SJCRH30 (cell line): ENCODE results near the gene JARID2. TPM values are rescaled to one million over a fixed set of nuclear protein-coding genes. Genes with fewer than 3 reads are reported as not detected.
A peak's percentile ranks its signal among the peaks of the same experiment; 100 is the strongest.

Experiments used
- DNase-seq, 2 experiments: peaks; one replicate each; pipeline ENCODE4 v3.0.0-alpha.2; 2015 to 2020
- H3K27ac ChIP-seq: fragments of 250-450 bp; sonication (Bioruptor Pico); 2 replicates; pipeline ENCODE4 v1.5.1; 2020; ENCODE audit warnings: mild to moderate bottlenecking, moderate library complexity
- H3K27me3 ChIP-seq: fragments of 250-450 bp; sonication (Bioruptor Pico); 2 replicates; pipeline ENCODE4 v1.5.1; 2020; ENCODE audit warnings: mild to moderate bottlenecking, moderate library complexity
- H3K36me3 ChIP-seq: fragments of 250-450 bp; sonication (Bioruptor Pico); 2 replicates; pipeline ENCODE4 v1.5.1; 2020; ENCODE audit warnings: mild to moderate bottlenecking, moderate library complexity
- H3K4me1 ChIP-seq: fragments of 250-450 bp; sonication (Bioruptor Pico); 2 replicates; pipeline ENCODE4 v1.5.1; 2020; ENCODE audit warnings: mild to moderate bottlenecking, moderate library complexity
- H3K4me3 ChIP-seq: fragments of 250-450 bp; sonication (Bioruptor Pico); 2 replicates; pipeline ENCODE4 v1.5.1; 2020; ENCODE audit warnings: mild to moderate bottlenecking, moderate library complexity
- H3K9me3 ChIP-seq: fragments of 250-450 bp; sonication (Bioruptor Pico); replicated peaks from 2 replicates; pipeline ENCODE4 v1.5.1; 2020; ENCODE audit warnings: mild to moderate bottlenecking, moderate library complexity
- total RNA-seq: library from RNA; depleted of rRNA; stranded (reverse); fragments of >200 nt; shearing (Covaris generic); gene quantifications from 2 replicates; pipeline ENCODE4 v1.2.3, GENCODE V29; 2014; rRNA removed

Gene JARID2
- 17.2 and 18.5 TPM in 2 replicates for total RNA-seq

DNA sequence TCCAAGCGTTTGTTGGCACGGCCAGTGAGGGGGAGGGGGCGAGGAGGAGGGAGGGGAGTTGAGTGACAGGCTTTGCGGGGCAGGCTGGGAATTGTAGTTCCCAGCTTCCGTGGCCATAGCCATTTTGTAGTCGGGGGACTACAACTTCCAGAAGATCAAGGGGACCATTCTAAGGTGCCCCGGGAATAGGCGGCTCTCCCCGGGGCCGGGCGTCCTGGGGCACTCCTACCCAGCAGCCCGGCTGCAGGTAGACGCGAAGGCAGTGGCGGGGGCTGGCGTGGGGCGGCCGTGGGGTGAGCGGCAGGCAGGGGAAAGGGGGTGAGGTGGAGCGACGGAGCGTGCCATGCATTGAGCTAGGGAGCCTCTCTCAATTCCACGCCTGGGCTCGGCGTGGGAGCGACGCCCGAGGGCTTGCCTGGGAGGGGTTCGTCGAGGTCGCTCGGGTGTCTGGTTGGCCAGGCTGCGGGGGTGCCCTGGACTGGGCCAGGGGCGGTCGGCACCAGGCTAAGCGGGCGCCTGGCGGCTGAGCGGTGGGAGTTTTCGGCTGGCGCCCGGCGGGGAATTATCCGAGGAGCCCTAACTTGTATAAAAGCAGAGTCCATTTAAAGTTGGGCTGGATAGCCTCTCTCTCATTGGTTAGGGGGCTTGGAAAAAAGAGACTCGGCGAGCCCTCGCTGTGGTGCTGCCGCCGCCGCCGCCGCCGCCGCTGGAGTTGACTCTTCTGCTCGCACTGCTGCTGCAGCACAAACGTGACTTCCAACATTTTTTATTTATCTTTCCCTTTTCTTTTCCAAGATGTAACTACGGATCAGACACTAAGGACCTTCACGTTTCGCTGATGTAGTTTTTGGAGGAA, at the start of gene JARID2:
TSS of gene JARID2 (plus strand) at position 709 of the 856 bp plus-strand sequence. CDS start 471 bp downstream, outside the sequence.
- peak; percentile 95 to 97 for DNase-seq
- Histone ChIP-seq H3K9me3 (no peaks in the 10 kb centered on the region), H3K36me3 (0 out of 2 replicates have a peak, but pooled peaks cover 3% of the 10 kb centered on the region), H3K27ac (peak within 1 kb of the TSS; percentile 84), H3K4me1 (peaks cover 5% of the 10 kb centered on the region), H3K4me3 (peak within 1 kb of the TSS; percentile 77), H3K27me3 (no peaks in the 10 kb centered on the region)

- no peak overlapping the region for H3K4me3 ChIP-seq
- H3K27ac ChIP-seq: no peak overlapping the region
- H3K9me3 ChIP-seq: no peaks in the 10 kb centered on the region
- no peak for DNase-seq
- no peaks in the 10 kb centered on the region for H3K36me3 ChIP-seq
- no peaks in the 10 kb centered on the region for H3K27me3 ChIP-seq
- H3K4me1 ChIP-seq: no peaks in the 10 kb centered on the region
Measured at GRCh38 chr6:15200087-15200486, 45.8 kb upstream of the JARID2 start.

- DNase-seq: no peak
- H3K27ac ChIP-seq: no peak overlapping the region
- no peak overlapping the region for H3K4me3 ChIP-seq
- no peaks in the 10 kb centered on the region for H3K36me3 ChIP-seq
- H3K27me3 ChIP-seq: no peaks in the 10 kb centered on the region
- H3K9me3 ChIP-seq: no peaks in the 10 kb centered on the region
- H3K4me1 ChIP-seq: no peaks in the 10 kb centered on the region
Measured at GRCh38 chr6:15205321-15205720, 40.5 kb upstream of the JARID2 start.

- Histone ChIP-seq H3K27ac (no peak overlapping the region), H3K36me3 (no peaks in the 10 kb centered on the region), H3K27me3 (no peaks in the 10 kb centered on the region), H3K9me3 (no peaks in the 10 kb centered on the region), H3K4me3 (no peak overlapping the region), H3K4me1 (no peaks in the 10 kb centered on the region)
- no peak for DNase-seq
Measured at GRCh38 chr6:15206887-15207286, 39.0 kb upstream of the JARID2 start.

DNA sequence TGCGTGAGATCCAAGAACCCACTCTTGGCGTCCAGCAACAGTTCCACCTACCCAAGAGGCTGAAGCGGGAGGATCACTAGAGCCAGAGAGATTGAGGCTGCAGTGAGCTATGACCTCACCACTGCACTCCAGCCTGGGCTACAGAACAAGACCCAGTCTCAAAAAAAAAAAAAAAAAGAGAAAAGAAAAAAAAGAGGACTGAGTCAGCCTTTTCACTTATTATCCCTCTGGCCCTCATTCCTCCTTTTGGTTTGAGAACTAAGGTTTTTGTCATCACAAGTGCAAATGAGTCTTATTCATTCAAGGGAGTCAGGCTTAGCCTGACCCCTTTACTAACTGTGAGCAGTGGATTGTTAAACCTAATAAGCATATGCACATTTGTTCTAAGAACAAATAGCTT, 37.9 kb upstream of the JARID2 start:
- H3K27me3 ChIP-seq: no peaks in the 10 kb centered on the region
- no peak overlapping the region for H3K27ac ChIP-seq
- DNase-seq: no peak

DNA sequence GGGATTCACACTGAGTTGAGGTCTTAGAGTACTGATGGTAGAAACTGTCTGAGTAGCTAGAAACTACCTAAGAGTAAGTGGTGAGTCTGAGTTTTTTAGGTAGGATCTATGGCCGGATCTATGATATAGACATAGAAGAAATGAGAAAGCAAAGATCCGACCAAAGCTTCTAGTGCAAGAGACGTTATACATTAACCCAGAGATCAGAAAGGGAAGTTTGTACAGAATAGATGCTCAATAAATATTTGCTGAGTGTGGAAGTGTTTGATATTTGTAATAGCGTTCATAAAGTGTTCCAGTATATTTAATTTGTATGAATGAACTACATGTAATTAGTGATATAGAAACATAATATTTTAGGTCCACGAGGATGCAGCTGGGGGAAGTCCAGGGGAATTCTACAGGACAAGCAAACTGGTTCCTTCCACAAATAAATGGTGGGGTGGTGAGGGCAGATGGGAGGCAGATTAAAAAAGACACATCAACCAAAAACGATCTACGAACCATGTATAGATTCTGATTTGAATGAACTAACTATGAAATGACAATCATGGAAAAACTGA, 31.9 kb upstream of the JARID2 start:
- Histone ChIP-seq H3K27ac (no peak overlapping the region), H3K9me3 (no peaks in the 10 kb centered on the region), H3K4me3 (no peak overlapping the region), H3K4me1 (no peaks in the 10 kb centered on the region), H3K27me3 (no peaks in the 10 kb centered on the region), H3K36me3 (no peaks in the 10 kb centered on the region)
- no peak for DNase-seq

More for the DNA sequence above, 37.9 kb upstream of the JARID2 start:
- H3K9me3 ChIP-seq: no peaks in the 10 kb centered on the region
- H3K4me1 ChIP-seq: no peaks in the 10 kb centered on the region
- H3K36me3 ChIP-seq: no peaks in the 10 kb centered on the region
- H3K4me3 ChIP-seq: no peak overlapping the region

- H3K4me3 ChIP-seq: no peak overlapping the region
- H3K9me3 ChIP-seq: no peaks in the 10 kb centered on the region
- H3K36me3 ChIP-seq: no peaks in the 10 kb centered on the region
- H3K27ac ChIP-seq: no peak overlapping the region
- no peak for DNase-seq
- H3K27me3 ChIP-seq: no peaks in the 10 kb centered on the region
- H3K4me1 ChIP-seq: no peaks in the 10 kb centered on the region
Measured at GRCh38 chr6:15218401-15218800, 27.5 kb upstream of the JARID2 start.

DNA sequence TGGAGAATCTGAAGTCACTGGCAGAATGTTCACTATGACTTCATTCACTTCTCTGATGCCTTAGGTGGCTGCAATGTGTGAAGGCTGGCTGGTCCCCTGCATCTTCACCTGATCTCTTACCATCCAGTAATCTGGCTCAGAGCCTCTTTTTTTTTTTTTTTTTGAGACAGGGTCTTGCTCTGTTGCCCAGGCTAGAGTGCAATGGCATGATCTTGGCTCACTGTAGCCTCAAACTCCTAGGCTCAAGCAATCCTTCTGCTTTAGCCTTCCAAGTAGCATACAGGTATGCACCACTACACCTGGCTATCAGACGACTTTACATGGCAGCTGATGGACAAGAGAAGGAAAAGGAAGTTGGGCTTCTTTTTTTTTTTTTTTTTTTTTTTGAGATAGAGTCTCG, 25.8 kb upstream of the JARID2 start:
- Histone ChIP-seq H3K36me3 (no peaks in the 10 kb centered on the region), H3K27me3 (no peaks in the 10 kb centered on the region), H3K9me3 (no peaks in the 10 kb centered on the region), H3K4me3 (no peak overlapping the region), H3K4me1 (no peaks in the 10 kb centered on the region), H3K27ac (no peak overlapping the region)
- no peak for DNase-seq

- Histone ChIP-seq H3K9me3 (no peaks in the 10 kb centered on the region), H3K4me3 (no peak overlapping the region), H3K36me3 (no peaks in the 10 kb centered on the region), H3K27me3 (no peaks in the 10 kb centered on the region), H3K27ac (no peak overlapping the region), H3K4me1 (no peaks in the 10 kb centered on the region)
- no peak for DNase-seq
Measured at GRCh38 chr6:15227827-15228318, 18.0 kb upstream of the JARID2 start.

DNA sequence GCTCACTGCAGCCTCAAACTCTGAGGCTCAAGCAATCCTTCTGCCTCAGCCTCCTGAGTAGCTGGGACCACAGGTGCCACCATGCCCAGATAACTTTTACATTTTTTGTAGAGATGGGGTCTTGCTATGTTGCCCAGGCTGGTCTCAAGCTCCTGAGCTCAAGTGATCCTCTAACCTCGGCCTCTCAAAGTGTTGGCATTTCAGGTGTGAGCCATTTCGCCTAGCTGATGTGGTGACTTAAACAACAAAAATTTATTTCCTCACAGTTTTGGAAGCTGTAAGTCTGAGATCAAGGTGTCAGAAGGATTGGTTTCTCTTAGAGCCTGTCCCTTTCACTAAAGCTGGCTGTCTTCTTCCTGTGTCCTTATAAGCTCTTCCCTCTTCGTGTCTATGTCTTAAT, 15.0 kb upstream of the JARID2 start:
- no peak for DNase-seq
- no peak overlapping the region for H3K4me3 ChIP-seq
- no peak overlapping the region for H3K27ac ChIP-seq

GRCh38 chr6:15232836-15233510, 12.9 kb upstream of the JARID2 start:
- Histone ChIP-seq H3K36me3 (no peaks in the 10 kb centered on the region), H3K9me3 (no peaks in the 10 kb centered on the region), H3K4me1 (no peaks in the 10 kb centered on the region), H3K27me3 (no peaks in the 10 kb centered on the region), H3K4me3 (no peak overlapping the region), H3K27ac (no peak overlapping the region)
- no peak for DNase-seq

More for the DNA sequence above, 15.0 kb upstream of the JARID2 start:
- Histone ChIP-seq H3K27me3 (no peaks in the 10 kb centered on the region), H3K36me3 (no peaks in the 10 kb centered on the region), H3K4me1 (no peaks in the 10 kb centered on the region), H3K9me3 (no peaks in the 10 kb centered on the region)

GRCh38 chr6:15234068-15234758, 11.7 kb upstream of the JARID2 start:
- no peaks in the 10 kb centered on the region for H3K27me3 ChIP-seq
- no peaks in the 10 kb centered on the region for H3K9me3 ChIP-seq
- no peak overlapping the region for H3K27ac ChIP-seq
- no peak for DNase-seq
- no peaks in the 10 kb centered on the region for H3K36me3 ChIP-seq
- no peak overlapping the region for H3K4me3 ChIP-seq
- no peaks in the 10 kb centered on the region for H3K4me1 ChIP-seq

DNA sequence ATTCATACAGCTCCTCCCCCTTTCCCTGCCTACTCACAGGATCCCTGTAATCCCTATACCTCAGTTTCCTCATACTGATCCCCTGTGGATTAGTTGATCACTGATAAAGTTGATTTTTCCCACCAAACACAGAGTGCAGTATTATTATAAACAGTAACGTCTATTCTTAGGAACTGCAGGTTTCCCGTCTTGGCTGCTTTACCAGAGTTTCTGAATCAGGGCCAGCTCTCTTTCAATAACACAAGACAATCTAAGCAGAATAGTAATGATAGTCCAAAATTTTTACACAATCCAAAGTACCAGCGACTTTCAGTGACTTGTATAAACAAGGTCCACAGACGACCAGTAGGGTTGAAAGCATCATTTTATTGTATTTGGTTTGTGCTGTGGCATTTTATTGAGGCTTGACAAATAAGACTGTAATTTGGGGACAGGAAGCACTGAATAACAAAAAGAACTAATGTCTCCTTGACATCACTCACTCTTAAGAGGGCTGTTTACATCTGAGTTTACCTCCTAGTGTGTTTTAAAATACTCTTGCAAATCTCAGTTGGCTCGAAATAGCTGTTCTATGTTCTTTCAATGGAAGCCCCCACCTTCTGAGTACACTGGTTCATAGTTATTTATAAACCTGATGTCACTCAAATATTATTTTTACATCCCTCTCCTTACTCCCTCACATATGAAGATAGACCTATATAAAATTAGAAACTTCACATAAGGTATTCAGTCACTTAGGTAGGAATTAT, 6.1 kb upstream of the JARID2 start:
- Histone ChIP-seq H3K27me3 (no peaks in the 10 kb centered on the region), H3K36me3 (no peaks in the 10 kb centered on the region), H3K4me1 (no peaks in the 10 kb centered on the region), H3K27ac (no peak overlapping the region), H3K4me3 (no peak overlapping the region), H3K9me3 (no peaks in the 10 kb centered on the region)
- no peak for DNase-seq

DNA sequence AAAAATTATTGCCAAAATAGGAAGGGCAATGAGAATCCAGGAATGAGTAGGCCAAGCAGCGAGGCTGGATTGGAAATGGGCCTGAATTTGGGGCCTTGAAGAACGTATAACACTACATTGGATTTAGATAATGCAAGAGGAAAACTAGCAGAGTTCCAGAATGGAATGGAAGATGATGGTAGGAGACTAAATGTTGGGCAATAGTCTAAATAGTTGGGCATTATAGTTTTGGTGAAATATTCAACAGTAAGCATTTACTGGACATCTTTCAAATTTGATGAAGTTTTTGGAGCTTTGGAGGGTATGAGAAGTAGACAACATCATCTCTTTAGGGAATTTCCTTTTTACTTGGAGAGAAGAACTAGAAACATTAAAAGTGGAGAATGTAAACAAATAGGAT, 3.4 kb upstream of the JARID2 start:
- H3K36me3 ChIP-seq: 0 out of 2 replicates have a peak, but pooled peaks cover 3% of the 10 kb centered on the region
- no peaks in the 10 kb centered on the region for H3K9me3 ChIP-seq
- no peak for DNase-seq
- no peak overlapping the region for H3K4me3 ChIP-seq
- no peaks in the 10 kb centered on the region for H3K27me3 ChIP-seq
- no peaks in the 10 kb centered on the region for H3K4me1 ChIP-seq
- no peak overlapping the region for H3K27ac ChIP-seq
